IPS-18a (cell line): ENCODE results near the gene RBM33.
"Not testable (repeated sequence)": the region's sequence is repeated elsewhere in the genome, so short reads cannot be mapped to it uniquely, and the experiment has no call there.

Experiments used
- H3K27ac ChIP-seq: one replicate; pipeline ENCODE4 v1.5.1; 2013; ENCODE audit warnings: low read length
- H3K27me3 ChIP-seq: one replicate; pipeline ENCODE4 v1.6.1; 2013; ENCODE audit warnings: mild to moderate bottlenecking, low read length; ENCODE audit not compliant: control insufficient read depth, insufficient read depth
- H3K36me3 ChIP-seq: one replicate; pipeline ENCODE4 v1.6.1; 2013; ENCODE audit warnings: low read depth, low read length; ENCODE audit not compliant: control insufficient read depth
- H3K4me1 ChIP-seq: one replicate; pipeline ENCODE4 v1.6.1; 2013; ENCODE audit warnings: low read depth, low read length; ENCODE audit not compliant: control insufficient read depth
- H3K4me3 ChIP-seq: one replicate; pipeline ENCODE4 v1.5.1; 2013; ENCODE audit warnings: low read length
- H3K9ac ChIP-seq: one replicate; pipeline ENCODE4 v1.6.1; 2013; ENCODE audit warnings: mild to moderate bottlenecking, low read length, moderate library complexity
- H3K9me3 ChIP-seq: one replicate; pipeline ENCODE4 v1.6.1; 2013; ENCODE audit warnings: low read depth, low read length; ENCODE audit not compliant: control insufficient read depth

The RBM33 gene

DNA sequence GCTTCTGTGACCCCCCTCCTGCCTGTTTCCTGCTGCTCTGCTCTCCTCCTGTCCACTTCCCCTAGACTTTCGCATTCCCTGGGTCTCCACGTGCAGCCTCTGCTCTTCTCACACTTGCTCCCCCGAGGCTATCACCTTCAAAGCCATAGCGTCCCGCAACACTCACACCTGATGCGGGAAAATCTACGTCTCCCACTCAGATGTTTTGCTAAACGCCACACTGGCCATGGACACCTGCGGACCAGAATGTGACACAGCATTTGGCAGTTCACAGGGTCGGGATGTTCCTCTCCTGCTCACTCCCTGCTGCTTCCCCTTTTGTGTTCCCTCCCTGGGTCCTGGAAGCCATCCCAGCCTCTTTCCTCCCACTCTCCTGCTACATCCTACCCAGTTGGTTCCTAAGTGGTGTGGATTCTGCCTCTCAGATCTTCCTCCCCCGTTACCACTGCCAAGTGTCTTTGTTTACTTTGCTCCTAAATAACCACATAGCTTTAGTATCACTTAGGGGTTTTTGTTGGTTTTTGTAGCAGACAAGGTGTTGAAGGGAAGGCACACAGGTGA, 33.7 kb upstream of the RBM33 start:
- Histone ChIP-seq H3K4me1 (no peaks in the 10 kb centered on the region), H3K27me3 (no peaks in the 10 kb centered on the region), H3K9me3 (no peaks in the 10 kb centered on the region), H3K27ac (no peak overlapping the region), H3K4me3 (no peak overlapping the region), H3K9ac (no peak overlapping the region), H3K36me3 (no peaks in the 10 kb centered on the region)

DNA sequence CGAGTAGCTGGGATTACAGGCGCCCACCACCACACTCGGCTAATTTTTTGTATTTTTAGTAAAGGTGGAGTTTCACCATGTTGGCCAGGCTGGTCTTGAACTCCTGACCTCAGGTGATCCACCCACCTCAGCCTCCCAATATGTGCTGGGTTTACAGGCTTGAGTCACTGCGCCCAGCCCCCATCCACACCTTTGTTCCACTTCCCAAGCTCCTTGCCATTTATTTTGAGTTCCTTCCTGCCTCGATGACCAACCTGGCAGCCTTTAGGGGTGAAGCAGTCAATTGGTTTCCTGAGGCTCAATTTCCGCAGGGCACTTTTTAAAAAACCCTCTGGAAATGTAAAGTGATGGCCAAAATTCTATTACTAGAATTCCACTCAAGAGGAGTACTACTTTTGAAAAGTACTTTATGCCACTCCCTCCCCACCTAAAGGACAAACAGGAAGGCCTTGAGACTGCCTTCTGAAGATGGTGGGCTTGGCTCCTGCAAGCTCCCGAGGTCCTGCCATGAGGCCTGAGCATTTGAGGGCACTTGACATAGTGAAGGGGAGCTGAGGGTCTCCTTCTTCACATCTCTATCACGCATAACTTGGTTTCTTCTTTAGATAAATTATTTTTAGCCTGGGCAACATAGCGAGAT, 32.5 kb upstream of the RBM33 start:
- H3K4me1 ChIP-seq, result no peaks in the 10 kb centered on the region
- no peak overlapping the region for H3K27ac ChIP-seq
- H3K36me3 ChIP-seq, result no peaks in the 10 kb centered on the region
- H3K4me3 ChIP-seq, result no peak overlapping the region
- H3K27me3 ChIP-seq, result no peaks in the 10 kb centered on the region
- no peaks in the 10 kb centered on the region for H3K9me3 ChIP-seq
- H3K9ac ChIP-seq, result no peak overlapping the region

DNA sequence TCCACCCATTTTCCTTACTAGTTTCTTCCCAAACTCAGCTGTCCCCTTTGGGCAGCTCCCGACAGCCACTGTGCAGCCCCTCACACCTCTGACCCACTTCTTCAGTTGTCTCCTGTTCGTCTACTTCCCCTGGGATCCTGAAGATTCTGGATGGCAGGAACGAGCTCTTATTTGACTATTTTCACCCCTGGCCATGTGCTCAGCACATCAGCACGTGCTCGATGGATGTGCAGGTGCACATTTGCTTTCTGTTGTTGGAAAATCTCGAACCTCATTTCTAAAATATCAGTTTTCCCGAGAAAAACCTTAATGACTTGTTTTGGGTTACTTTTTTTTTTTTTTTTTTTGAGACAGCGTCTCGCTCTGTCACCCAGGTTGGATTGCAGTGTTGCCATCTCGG, 31.8 kb upstream of the RBM33 start:
- H3K36me3 ChIP-seq, result no peaks in the 10 kb centered on the region
- no peaks in the 10 kb centered on the region for H3K4me1 ChIP-seq
- no peaks in the 10 kb centered on the region for H3K27me3 ChIP-seq
- no peak overlapping the region for H3K27ac ChIP-seq
- no peaks in the 10 kb centered on the region for H3K9me3 ChIP-seq
- no peak overlapping the region for H3K4me3 ChIP-seq
- no peak overlapping the region for H3K9ac ChIP-seq

DNA sequence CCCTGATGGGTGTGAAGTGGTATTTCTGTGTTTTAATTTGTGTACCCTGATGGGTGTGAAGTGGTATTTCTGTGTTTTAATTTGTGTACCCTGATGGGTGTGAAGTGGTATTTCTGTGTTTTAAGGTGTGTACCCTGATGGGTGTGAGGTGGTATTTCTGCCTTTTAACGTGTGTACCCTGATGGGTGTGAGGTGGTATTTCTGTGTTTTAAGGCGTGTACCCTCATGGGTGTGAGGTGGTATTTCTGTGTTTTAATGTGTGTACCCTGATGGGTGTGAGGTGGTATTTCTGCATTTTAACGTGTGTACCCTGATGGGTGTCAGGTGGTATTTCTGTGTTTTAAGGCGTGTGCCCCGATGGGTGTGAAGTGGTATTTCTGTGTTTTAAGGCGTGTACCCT, 29.4 kb upstream of the RBM33 start:
- not testable (repeated sequence) for H3K9ac ChIP-seq, H3K4me1 ChIP-seq, H3K27me3 ChIP-seq

DNA sequence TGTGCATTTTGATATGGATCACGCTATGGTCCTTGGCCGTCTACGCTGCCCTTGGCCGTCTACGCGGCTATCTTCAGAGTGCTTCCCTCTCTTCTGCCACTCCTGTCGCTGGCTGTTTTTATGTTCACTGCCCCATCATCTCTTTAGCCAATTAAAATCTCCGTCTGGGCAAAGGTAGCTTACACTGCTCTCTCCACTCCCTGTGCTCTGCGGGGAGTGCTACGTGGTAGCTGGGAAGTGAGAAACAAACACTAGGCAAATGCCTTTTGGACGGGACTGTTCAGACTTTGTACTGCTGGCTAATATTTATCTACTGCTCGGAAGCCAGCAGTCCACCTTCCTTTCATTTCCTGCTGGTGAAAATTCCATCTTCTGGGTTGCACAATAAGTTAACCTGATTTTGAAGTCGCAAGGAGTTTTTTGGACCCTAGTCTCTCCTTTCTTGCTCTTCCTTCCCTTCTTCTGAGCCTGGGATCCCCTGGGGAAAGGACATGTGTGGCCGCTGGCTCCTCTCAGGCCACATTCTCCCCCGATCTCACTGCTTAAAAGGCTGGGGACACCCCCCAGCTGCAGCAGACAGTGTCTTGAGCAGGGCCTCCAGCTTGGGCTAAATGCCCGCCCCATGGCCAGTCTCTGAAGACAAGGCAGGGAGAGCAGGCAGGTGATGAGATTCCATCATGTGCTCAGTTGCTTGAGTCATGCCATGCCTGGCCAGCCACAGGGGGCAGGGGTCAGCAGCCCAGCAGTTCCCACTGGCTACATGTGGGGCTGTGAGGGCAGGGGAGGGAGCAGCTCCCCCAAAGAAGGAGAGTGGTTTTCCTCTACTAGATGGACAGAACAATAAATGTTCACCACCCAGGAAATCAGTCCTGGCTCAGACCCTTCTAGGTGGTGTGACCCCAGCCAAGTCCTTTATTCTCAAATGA, 25.5 kb upstream of the RBM33 start:
- H3K4me3 ChIP-seq, result no peak overlapping the region
- no peaks in the 10 kb centered on the region for H3K4me1 ChIP-seq
- no peak overlapping the region for H3K27ac ChIP-seq
- no peaks in the 10 kb centered on the region for H3K36me3 ChIP-seq
- H3K9me3 ChIP-seq, result no peaks in the 10 kb centered on the region
- H3K27me3 ChIP-seq, result no peaks in the 10 kb centered on the region
- no peak overlapping the region for H3K9ac ChIP-seq

More for the DNA sequence above, 29.4 kb upstream of the RBM33 start:
- not testable (repeated sequence) for H3K4me3 ChIP-seq, H3K9me3 ChIP-seq, H3K36me3 ChIP-seq, H3K27ac ChIP-seq

DNA sequence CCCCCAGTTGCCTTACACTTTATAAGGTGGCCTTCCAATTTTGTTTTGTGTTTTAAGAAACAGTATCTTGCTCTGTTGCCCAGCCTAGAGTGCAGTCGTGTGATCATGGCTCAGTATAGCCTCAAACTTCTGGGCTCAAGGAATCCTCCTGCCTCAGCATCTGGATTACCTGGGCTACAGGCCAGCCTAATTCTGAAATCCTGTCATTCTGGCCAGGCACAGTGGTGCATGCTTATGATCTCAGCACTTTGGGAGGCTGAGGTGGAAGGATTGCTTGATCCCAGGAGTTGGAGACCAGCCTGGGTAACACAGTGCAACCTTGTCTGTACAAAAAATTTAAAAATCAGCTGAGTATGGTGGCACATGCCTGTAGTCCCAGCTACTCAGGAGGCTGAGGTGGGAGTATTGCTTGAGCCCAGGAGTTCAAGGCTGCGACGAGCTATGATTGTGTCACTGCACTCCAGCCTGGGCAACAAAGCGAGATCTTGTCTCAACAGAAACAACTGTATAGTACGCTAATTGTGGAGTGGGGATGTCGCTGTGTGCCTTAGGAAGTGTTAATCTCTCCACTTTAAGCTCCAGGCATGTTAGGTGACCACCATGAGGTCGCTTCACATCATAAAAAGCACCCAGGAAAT, 24.7 kb upstream of the RBM33 start:
- H3K9ac ChIP-seq, result no peak overlapping the region
- no peaks in the 10 kb centered on the region for H3K36me3 ChIP-seq
- H3K9me3 ChIP-seq, result no peaks in the 10 kb centered on the region
- H3K4me1 ChIP-seq, result no peaks in the 10 kb centered on the region
- no peaks in the 10 kb centered on the region for H3K27me3 ChIP-seq
- H3K27ac ChIP-seq, result no peak overlapping the region
- no peak overlapping the region for H3K4me3 ChIP-seq

DNA sequence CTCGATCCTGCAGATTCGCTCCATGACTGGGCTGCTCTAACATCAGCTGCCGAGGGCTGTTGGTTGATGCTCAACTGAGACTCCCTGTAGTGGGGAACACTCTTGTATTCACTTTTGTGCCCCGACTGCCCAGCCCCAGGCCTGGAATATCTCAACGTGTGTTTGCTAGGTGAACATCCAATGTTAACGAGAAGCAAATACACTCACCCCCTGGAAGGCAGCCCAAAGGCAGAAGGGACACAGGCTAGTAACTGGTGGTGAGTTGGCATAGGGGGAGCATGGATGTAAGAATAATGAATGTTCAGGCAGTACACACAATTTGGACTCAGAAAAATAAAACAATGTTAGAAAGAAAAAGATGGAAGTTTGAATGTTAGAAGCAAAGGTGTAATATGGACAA, 24.0 kb upstream of the RBM33 start:
- H3K4me1 ChIP-seq, result no peaks in the 10 kb centered on the region
- H3K9ac ChIP-seq, result no peak overlapping the region
- no peaks in the 10 kb centered on the region for H3K27me3 ChIP-seq
- H3K27ac ChIP-seq, result no peak overlapping the region
- H3K36me3 ChIP-seq, result no peaks in the 10 kb centered on the region
- no peaks in the 10 kb centered on the region for H3K9me3 ChIP-seq
- no peak overlapping the region for H3K4me3 ChIP-seq

DNA sequence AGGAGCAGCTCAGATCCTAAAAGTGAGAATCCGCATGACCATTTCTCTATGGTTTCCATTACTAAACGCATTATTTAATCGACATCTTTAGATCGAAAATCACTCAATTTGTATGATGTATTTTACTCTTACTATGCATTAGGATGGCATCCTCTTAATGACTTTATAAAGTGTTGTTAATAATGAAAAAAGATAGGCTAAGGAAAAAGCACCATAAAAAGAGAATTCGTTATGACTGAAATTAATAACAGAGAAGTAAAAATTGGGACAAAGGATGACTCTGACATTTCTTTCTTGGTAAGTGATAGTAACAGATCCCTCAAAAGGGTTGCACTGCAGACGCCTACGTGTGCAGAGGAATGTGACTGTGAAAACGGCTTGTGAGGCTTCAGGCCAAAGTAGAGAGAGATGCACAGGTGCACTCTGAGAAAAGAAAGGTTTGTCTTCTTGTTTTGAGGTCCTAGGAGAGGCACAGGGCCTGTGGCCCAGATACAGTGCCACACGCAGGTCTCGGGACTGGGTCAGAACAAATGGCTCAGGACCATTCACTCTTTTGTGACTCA, 23.0 kb upstream of the RBM33 start:
- Histone ChIP-seq H3K4me3 (no peak overlapping the region), H3K27me3 (no peaks in the 10 kb centered on the region), H3K27ac (no peak overlapping the region), H3K36me3 (no peaks in the 10 kb centered on the region), H3K4me1 (no peaks in the 10 kb centered on the region), H3K9me3 (no peaks in the 10 kb centered on the region), H3K9ac (no peak overlapping the region)

DNA sequence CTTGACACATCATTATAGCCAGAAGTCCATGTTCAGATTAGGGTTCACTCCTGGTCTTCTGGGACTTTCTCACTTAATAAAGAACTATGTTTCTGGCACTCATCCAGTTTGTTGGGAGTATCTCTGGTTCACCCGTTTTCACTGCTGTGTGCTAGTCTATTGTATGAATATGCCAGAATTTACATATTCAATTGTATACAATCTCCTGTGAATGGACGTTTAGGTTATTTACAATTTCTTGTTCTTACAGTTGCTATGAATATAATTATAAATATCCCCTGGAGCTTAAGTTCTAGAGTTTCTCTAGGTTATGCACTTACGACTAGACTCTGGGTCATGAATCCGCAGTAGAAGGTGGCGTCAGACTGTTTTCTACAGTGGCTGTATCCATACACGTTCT, 20.0 kb upstream of the RBM33 start:
- H3K4me3 ChIP-seq, result no peak overlapping the region
- no peak overlapping the region for H3K27ac ChIP-seq
- H3K9ac ChIP-seq, result no peak overlapping the region
- peaks cover 5% of the 10 kb centered on the region for H3K9me3 ChIP-seq
- no peaks in the 10 kb centered on the region for H3K27me3 ChIP-seq
- no peaks in the 10 kb centered on the region for H3K36me3 ChIP-seq
- H3K4me1 ChIP-seq, result no peaks in the 10 kb centered on the region

DNA sequence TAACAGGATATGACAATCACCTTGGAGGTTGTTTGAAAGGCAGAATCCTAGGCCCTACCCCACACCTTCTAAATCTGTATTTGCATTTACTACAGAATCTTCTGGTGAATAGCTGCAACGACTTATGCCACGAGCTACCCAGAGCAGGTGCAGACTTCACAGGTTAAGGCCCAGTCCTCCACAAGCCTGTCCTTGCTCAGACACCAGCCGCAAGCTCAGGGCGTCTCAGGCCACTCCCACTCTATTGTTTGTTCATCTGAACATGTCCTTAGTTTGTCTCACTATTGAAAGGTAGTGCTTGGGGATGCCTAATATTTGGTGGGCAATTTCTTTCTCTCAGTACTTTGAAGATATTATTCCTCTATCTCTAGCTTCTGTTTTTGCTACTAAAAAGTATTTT, 18.9 kb upstream of the RBM33 start:
- Histone ChIP-seq H3K9me3 (peaks cover 9% of the 10 kb centered on the region), H3K9ac (no peak overlapping the region), H3K36me3 (no peaks in the 10 kb centered on the region), H3K4me3 (no peak overlapping the region), H3K4me1 (no peaks in the 10 kb centered on the region), H3K27ac (no peak overlapping the region), H3K27me3 (no peaks in the 10 kb centered on the region)

DNA sequence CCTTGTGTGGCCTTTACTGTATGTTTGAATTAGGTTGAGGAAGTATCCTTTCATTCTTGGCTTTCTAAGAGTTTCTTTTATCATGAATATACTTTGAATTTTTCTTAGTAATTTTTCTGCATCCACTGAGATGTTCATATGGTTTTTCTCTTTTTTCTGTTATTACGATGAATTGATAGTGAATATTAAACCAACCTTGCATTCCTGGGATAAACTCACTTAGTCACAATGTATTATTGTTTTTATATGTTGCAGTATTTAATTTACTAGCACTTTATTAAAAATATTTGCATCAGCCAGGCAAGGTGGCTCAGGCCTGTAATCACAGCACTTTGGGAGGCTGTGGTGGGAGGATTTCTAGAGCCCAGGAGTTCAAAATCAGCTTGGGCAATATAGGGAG, 15.3 kb upstream of the RBM33 start:
- peaks cover 18% of the 10 kb centered on the region for H3K9me3 ChIP-seq
- no peak overlapping the region for H3K9ac ChIP-seq
- H3K4me1 ChIP-seq, result no peaks in the 10 kb centered on the region
- H3K27ac ChIP-seq, result no peak overlapping the region
- H3K27me3 ChIP-seq, result no peaks in the 10 kb centered on the region
- no peaks in the 10 kb centered on the region for H3K36me3 ChIP-seq
- no peak overlapping the region for H3K4me3 ChIP-seq
